Loucy (cell line): ENCODE measurements around the gene PILRB.

Source experiments
- CTCF ChIP-seq: fragments of 200-600 bp; sonication (generic); conservative IDR thresholded peaks from 2 replicates; pipeline ENCODE4 v1.5.1; 2014; ENCODE audit warnings: mild to moderate bottlenecking, antibody characterized with exemption, low read length
- EZH2phosphoT487 ChIP-seq: fragments of 200-600 bp; IDR thresholded peaks from 2 replicates; pipeline ENCODE4 v1.6.1; 2018; ENCODE audit warnings: antibody characterized with exemption, mild to moderate bottlenecking, moderate library complexity, borderline replicate concordance

- TF ChIP-seq CTCF (no peak), EZH2phosphoT487 (no peak)
Measured at GRCh38 chr7:100348805-100349204, 9.1 kb upstream of the PILRB start.
